Measurements from ENCODE around the gene TFPT. TPM values are rescaled to one million over a fixed set of nuclear protein-coding genes. Genes with fewer than 3 reads are reported as not detected.
A peak's percentile ranks its signal among the peaks of the same experiment; 100 is the strongest.

TFPT gene
- total and polyA plus RNA-seq, 2 of the 13 experiments (the other 11 are each of a cell fraction or from before 2014, with no cell fraction given): 8.4 to 10.7 TPM

DNA sequence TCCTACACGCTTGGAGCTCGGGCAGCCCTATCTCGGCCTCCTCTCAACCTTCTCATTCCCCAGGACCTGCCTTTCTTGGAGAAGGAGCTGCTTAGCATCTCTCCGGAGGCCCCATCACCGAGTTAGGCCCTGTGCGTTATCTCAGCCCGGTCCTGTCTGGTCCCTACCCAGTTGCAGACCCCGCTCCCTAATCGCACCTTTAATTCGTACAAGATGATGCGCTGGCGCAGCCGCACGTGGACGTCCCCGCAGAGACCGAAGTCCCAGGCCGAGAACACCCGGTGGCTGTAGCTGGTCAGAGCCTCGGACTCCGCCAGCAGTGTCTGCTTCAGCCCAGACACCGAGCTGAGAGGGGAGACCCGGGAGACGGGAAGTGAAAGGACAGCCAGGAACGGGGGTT lies 49.8 kb upstream of the TFPT start (continued):
- TF ChIP-seq NFAT5 (CRISPR knock-in tag; IDR thresholded peaks at IDR 0.05) (0 out of 2 replicates have a peak, but pooled peaks have one; percentile 16), AKNA (CRISPR knock-in tag; IDR thresholded peaks at IDR 0.05; ENCODE audit: borderline replicate concordance) (no peak), BORCS8-MEF2B (CRISPR knock-in tag; IDR thresholded peaks at IDR 0.05) (no peak), HOXA3 (CRISPR knock-in tag; IDR thresholded peaks at IDR 0.05) (0 out of 2 replicates have a peak, but pooled peaks have one; percentile 13)
- TF ChIP-seq, protein P1, sequence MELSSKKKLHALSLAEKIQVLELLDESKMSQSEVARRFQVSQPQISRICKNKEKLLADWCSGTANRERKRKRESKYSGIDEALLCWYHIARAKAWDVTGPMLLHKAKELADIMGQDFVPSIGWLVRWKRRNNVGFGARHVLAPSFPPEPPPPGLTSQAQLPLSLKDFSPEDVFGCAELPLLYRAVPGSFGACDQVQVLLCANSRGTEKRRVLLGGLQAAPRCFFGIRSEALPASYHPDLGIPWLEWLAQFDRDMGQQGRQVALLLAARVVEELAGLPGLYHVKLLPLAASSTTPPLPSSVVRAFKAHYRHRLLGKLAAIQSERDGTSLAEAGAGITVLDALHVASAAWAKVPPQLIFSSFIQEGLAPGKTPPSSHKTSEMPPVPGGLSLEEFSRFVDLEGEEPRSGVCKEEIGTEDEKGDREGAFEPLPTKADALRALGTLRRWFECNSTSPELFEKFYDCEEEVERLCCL (CRISPR knock-in tag; IDR thresholded peaks at IDR 0.05; ENCODE audit: borderline replicate concordance): no peak
